Natural killer cell (primary cell): ENCODE results near the gene B4GAT1. TPM values are rescaled to one million over a fixed set of nuclear protein-coding genes. Genes with fewer than 3 reads are reported as not detected.

Source experiments
- ATAC-seq, 3 donors: fragments of 150-1000 bp in 2 of 3; fragments of 200-7000 bp in 1 of 3; cut with Tn5 transposase; 1 replicate in 1 of 3; 2 replicates in 2 of 3; pipeline ENCODE4 v1.10.0; 2021; ENCODE audit warnings: mild to moderate bottlenecking in 2 of 3, moderate library complexity in 2 of 3
- DNase-seq, 2 donors: peaks; one replicate each; pipeline versions ENCODE4 v3.0.0 to v3.0.0-alpha.2; 2013 to 2021; ENCODE audit warnings: mixed read lengths in 1 of 2
- H3K27ac ChIP-seq: one replicate; pipeline ENCODE4 v1.5.1; 2013; ENCODE audit warnings: mild to moderate bottlenecking, low read length
- H3K27me3 ChIP-seq: one replicate; pipeline ENCODE4 v1.6.1; 2013; ENCODE audit warnings: low read length; ENCODE audit not compliant: control insufficient read depth, insufficient read depth
- H3K36me3 ChIP-seq: one replicate; pipeline ENCODE4 v1.6.1; 2013; ENCODE audit warnings: low read length; ENCODE audit not compliant: control insufficient read depth, insufficient read depth
- H3K4me1 ChIP-seq: one replicate; pipeline ENCODE4 v1.6.1; 2013; ENCODE audit warnings: low read length; ENCODE audit not compliant: control insufficient read depth, insufficient read depth
- H3K4me3 ChIP-seq: one replicate; pipeline ENCODE4 v1.5.1; 2013; ENCODE audit warnings: low read length
- H3K9me3 ChIP-seq: one replicate; pipeline ENCODE4 v1.6.1; 2013; ENCODE audit warnings: low read length; ENCODE audit not compliant: control insufficient read depth, insufficient read depth
- H3K27ac Mint-ChIP-seq, 2 donors: one replicate each; pipeline ENCODE4 v1.8.0; 2022; ENCODE audit warnings: mild to moderate bottlenecking in 2 of 2, mixed read lengths in 2 of 2, moderate library complexity in 1 of 2
- H3K27me3 Mint-ChIP-seq, 2 donors: one replicate each; pipeline ENCODE4 v1.8.0; 2022; ENCODE audit warnings: low read depth in 2 of 2, mixed read lengths in 2 of 2
- H3K36me3 Mint-ChIP-seq: one replicate; pipeline ENCODE4 v1.8.0; 2022; ENCODE audit warnings: mixed read lengths
- H3K4me1 Mint-ChIP-seq, 2 donors: one replicate each; pipeline ENCODE4 v1.8.0; 2022; ENCODE audit warnings: mixed read lengths in 2 of 2
- H3K4me3 Mint-ChIP-seq: one replicate; pipeline ENCODE4 v1.8.0; 2022; ENCODE audit warnings: mild to moderate bottlenecking, moderate library complexity, mixed read lengths
- H3K9me3 Mint-ChIP-seq, 2 donors: one replicate each; pipeline ENCODE4 v1.8.0; 2022; ENCODE audit warnings: mixed read lengths in 2 of 2
- WGBS: methylation state at CpG from one replicate; pipeline ENCODE4 v1.1.7; 2013; ENCODE audit warnings: missing lambda C conversion rate; ENCODE audit not compliant: insufficient coverage; 5-methylcytosine and 5-hydroxymethylcytosine counted together
- intact Hi-C: fragments of 100-400 bp; cut with micrococcal nuclease; formaldehyde crosslinking; loops from one replicate; pipeline ENCODE4 v1.14.2; 2022
- total RNA-seq, 4 donors: library from RNA; stranded (reverse); fragments of 120-200 nt in 1 of 4; gene quantifications; one replicate each; pipeline versions ENCODE4 v1.2.3 to v1.2.4, GENCODE V29; 2013 to 2022
- TF ChIP-seq, protein P1 (sequence below): fragments of 200-600 bp; IDR thresholded peaks from one replicate; pipeline ENCODE4 v1.8.0; 2022; ENCODE audit warnings: antibody characterized with exemption

Gene B4GAT1
- total RNA-seq, 3 donors from 2014 or later (not counting 1 experiment from before 2014, with no cell fraction given), result 2.0 to 4.2 (median 2.5) TPM

DNA sequence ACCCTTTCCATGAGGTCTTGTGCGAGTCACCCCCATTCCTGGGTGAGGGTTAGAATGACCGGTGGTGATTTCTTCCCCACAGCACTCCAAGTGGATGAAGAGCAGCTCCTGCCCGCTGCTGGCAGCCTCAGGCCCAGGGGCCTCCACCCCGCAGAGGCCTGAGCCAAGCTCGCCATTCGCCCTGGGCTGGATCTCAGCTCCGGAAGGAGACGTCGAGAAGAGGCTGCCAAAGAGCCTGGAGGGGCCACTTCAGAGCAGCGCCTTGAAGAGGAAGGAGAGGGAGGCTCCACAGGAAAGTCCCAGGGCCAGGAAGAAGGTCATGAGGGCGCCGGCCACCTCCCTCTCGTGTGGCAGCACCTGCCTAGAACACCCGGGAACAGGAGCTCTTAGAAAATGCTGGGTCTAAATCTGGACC, 15.8 kb upstream of the B4GAT1 start:
- Mint-ChIP-seq H3K27ac (no peak overlapping the region), H3K4me3 (no peak overlapping the region), H3K27me3 (peaks cover 0 to 2% of the 10 kb centered on the region in 2 donors), H3K36me3 (no peaks in the 10 kb centered on the region), H3K4me1 (no peaks in the 10 kb centered on the region), H3K9me3 (no peaks in the 10 kb centered on the region)
- intact Hi-C loops, result no loop called here
- WGBS, result 94% methylated on average over 14 of the region's 14 CpGs
- Histone ChIP-seq H3K27ac (no peak overlapping the region), H3K9me3 (no peaks in the 10 kb centered on the region), H3K4me1 (no peaks in the 10 kb centered on the region), H3K36me3 (no peaks in the 10 kb centered on the region), H3K4me3 (no peak overlapping the region), H3K27me3 (no peaks in the 10 kb centered on the region)
- TF ChIP-seq, protein P1, sequence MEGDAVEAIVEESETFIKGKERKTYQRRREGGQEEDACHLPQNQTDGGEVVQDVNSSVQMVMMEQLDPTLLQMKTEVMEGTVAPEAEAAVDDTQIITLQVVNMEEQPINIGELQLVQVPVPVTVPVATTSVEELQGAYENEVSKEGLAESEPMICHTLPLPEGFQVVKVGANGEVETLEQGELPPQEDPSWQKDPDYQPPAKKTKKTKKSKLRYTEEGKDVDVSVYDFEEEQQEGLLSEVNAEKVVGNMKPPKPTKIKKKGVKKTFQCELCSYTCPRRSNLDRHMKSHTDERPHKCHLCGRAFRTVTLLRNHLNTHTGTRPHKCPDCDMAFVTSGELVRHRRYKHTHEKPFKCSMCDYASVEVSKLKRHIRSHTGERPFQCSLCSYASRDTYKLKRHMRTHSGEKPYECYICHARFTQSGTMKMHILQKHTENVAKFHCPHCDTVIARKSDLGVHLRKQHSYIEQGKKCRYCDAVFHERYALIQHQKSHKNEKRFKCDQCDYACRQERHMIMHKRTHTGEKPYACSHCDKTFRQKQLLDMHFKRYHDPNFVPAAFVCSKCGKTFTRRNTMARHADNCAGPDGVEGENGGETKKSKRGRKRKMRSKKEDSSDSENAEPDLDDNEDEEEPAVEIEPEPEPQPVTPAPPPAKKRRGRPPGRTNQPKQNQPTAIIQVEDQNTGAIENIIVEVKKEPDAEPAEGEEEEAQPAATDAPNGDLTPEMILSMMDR, result no peak
- no peak for DNase-seq
- no peak for ATAC-seq

DNA sequence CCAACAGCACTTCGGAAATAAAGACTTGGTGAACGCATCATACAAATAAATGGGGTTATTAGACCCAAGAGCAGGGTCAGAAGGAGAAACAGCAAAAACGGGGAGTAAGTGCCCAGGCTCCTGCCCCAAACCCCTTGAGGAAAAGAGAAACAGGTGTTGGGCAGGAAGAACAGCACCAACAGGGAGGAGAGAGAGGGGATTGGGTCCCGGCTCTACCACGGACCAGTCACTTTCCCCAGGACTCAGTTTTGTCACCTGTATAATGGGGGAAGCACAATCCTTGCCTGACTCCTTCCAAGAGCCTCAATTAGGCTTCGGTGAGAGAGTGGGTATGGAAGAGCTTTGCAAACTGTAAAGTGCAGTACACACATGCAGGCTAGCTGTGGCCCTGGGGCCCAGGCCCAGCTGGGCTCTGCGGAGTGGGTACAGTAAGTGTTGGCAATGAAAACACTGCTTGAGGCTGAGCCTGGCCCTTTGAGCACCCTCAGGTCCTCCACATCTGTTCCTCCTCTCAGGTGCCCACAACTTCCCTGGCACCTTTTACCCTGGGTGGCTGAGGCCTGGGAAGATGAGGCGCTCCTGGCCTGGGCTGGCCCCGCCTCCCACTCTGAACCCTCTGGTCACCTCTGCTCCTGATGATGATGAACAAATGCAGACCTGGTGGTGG, 15.2 kb upstream of the B4GAT1 start:
- no peaks in the 10 kb centered on the region for H3K36me3 ChIP-seq
- Mint-ChIP-seq H3K4me1 (no peaks in the 10 kb centered on the region), H3K4me3 (no peak overlapping the region), H3K27me3 (no peaks in the 10 kb centered on the region), H3K9me3 (no peaks in the 10 kb centered on the region), H3K27ac (no peak overlapping the region), H3K36me3 (no peaks in the 10 kb centered on the region)
- no peak for ATAC-seq
- no peak for DNase-seq
- intact Hi-C loops, result no loop called here
- 86% methylated on average over 9 of the region's 9 CpGs for WGBS
- no peaks in the 10 kb centered on the region for H3K27me3 ChIP-seq
- no peaks in the 10 kb centered on the region for H3K9me3 ChIP-seq
- TF ChIP-seq, protein P1, result no peak
- no peaks in the 10 kb centered on the region for H3K4me1 ChIP-seq
- H3K4me3 ChIP-seq, result no peak overlapping the region
- no peak overlapping the region for H3K27ac ChIP-seq

DNA sequence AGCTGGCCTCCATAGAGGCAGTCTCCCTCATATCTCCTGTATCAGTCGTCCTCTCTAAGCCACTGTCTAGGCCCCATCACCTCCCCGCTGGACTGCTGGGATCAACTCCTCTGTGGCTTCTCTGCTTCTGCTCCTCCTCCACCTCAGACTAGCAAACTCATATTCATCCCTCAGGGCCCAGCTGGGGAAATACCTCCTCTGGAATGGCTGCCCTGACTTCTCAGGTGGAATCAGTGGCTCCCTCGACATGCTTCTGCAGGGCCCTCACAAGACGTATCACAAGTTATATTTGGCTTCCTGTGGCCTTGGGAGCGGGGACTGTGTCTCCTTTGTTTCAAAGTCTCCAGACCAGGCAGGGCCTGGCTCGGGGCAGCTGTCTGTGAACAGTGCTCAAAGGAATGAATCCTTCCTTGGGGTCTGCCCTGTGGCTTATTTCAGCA, 14.1 kb upstream of the B4GAT1 start:
- H3K4me3 Mint-ChIP-seq, result no peak overlapping the region
- Histone ChIP-seq H3K4me1 (no peaks in the 10 kb centered on the region), H3K36me3 (no peaks in the 10 kb centered on the region), H3K9me3 (no peaks in the 10 kb centered on the region), H3K27ac (no peak overlapping the region), H3K4me3 (no peak overlapping the region), H3K27me3 (no peaks in the 10 kb centered on the region)
- no peaks in the 10 kb centered on the region for H3K9me3 Mint-ChIP-seq
- intact Hi-C loops, result no loop called here
- no peaks in the 10 kb centered on the region for H3K36me3 Mint-ChIP-seq
- H3K4me1 Mint-ChIP-seq, result no peaks in the 10 kb centered on the region
- H3K27me3 Mint-ChIP-seq, result no peaks in the 10 kb centered on the region
- ATAC-seq (no peak), DNase-seq (no peak)
- no peak overlapping the region for H3K27ac Mint-ChIP-seq
- 86% methylated on average over 6 of the region's 6 CpGs for WGBS
- TF ChIP-seq, protein P1, result no peak
